GM21390 (cell line): ENCODE results near the gene PSMB10.

Source experiments
- ATAC-seq: cut with Tn5 transposase; IDR thresholded peaks from one replicate; pipeline ENCODE4 v1.9.1; 2021; ENCODE audit not compliant: unreplicated experiment

Gene PSMB10

DNA sequence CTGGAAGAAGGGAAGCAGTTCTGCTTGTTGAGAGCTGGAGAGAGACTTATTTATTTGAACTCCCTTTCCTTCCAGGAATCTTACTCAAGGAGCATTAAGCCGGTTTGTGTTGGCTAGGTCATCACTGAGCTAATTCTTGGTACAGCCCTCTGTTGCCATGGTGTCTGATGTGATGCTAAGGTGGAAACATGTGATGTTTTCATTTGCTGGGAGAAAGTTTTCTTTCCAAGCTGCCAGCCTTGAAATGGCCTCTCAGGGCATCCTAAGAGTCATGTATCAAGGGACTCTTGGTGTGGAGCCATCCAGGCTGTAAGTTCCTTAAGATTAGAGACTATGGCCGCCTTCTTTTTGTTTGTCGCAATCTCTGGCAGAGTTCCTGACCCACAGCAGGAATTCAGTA is 39.4 kb downstream of the PSMB10 start:
- no peak for ATAC-seq

DNA sequence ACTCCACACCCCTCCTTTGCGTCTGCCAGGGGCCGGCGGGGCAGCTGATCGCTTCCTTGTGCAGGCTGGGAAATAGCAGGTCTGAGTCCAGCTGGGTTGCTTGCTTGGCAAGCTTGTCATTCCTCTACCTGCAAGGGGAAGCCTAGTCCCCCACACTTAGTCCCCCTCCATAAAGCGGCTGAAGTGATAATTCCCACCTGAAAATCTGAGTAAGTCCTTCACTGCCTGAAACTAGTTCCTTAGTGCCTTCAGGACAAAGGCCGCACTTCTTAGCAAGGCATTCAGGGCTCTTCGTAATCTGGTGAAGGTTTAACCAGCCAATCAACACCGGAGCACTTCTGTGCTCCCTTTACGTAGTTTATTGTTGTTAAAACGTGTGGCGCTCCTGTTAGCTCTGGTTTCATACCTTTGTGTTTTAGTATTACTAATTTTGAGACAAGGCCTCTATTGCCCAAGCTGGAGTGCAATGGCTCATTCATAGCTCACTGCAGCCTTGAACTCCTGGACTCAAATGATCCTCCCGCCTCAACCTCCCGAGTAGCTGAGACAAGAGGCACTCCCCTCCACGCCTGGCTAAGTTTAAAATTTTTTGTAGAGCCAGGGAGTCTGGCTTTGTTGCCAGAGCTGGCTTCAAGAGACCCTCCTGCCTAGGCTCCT is 42.8 kb downstream of the PSMB10 start:
- no peak for ATAC-seq

DNA sequence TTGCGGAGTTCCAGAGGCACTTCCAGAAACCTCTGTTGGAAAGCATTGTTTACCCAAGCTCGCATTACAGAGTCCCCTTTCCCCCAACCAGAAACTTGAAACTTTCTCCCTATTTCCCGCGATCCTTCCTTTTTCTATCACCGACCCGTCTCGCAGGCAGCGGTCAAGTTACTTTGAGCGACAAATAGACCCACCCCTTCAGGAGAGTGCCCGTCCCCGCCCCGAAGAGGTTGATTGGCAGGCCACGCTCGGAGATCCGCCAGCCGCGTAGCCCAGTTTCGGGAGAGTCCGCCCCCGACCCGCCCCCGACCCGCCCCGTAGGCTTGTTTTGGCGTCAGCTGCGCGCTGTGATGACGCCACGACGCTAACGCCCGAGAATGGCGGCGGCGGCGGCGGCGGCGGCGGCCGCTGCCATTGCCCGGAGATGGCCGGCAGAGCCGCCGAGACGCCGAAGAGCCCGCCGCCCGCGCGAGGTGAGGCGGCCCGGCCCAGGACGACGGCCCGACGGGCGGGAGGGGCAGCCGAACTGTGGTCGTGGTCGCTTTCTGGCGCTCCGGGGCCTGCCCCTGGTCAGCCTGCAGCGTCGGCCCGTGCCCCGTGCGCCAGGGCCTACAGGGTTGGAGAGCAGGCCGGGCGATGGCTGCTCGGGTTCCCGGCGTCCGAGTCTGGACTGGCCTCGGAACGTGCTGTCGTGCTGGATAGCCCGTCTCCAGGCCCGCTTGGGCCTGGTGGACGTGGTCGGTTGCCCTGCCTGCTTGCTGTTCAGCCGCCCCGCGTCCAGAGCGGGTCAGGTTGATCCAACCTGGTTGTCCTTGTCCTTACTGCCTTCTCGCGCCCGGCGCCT is 43.5 kb downstream of the PSMB10 start, which contains the start of gene PSKH1:
Gene PSKH1, plus strand, starts transcription at position 356 of the 844 bp plus-strand sequence. CDS start 15,496 bp downstream, outside the sequence.
- ATAC-seq: peak; percentile 90

DNA sequence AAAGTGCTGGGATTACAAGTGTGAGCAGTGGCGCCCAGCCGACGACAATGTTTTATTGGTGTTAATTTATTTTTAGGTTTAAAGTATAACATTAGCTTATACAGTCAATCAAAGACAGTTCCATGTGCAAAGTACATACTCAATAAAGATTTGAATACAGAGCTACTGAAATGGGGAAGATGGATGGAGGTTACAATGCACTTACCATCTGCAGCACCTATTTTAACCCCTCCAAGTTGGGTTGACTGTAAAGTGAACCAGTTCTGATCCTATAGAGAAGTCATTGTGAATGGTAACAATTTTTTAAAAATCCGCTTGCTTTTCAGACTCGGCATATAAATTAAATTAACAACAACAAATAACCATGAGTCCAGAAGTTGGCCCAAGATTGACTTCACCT is 44.3 kb downstream of the PSMB10 start:
- no peak for ATAC-seq

DNA sequence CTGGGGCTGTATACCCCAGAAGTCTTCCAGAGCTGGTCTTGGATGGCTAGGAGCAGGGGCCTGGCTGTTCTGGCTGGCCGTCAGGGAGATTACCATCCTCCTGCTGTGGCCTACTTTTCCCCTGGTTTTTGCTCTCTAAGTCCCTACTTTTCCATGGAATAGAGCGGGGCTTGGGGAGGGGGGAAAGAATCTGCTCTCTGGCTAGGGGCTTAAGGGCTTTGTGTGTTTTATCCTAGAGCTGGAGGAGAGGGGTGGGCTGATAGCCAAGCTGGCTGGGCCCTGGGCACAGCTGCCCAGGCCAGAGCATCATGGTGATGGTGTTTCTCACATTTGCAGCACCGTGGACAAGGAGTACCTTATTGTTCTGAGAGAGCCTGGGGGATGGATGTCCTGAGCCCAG is 48.3 kb downstream of the PSMB10 start:
- ATAC-seq: no peak

DNA sequence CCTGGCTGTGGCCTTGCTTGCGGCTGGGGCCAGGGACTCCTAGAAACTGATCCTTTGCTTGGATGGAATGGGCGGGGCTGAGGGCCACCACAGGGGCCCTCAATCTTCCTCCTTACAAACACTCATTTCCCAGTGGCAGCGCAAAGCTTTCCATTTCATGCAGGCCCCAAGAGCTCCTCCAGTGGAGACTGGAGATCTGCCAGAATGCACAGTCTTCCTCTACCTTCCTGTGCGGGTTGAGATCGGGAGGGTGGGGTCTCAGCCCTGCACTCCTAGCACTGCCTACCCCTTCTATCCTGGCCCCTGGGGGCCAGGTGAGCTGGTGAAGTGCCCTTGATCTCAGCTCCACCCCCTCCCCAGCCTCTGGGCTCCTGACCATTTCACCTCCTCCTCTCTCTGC is 50.3 kb downstream of the PSMB10 start:
- no peak for ATAC-seq

DNA sequence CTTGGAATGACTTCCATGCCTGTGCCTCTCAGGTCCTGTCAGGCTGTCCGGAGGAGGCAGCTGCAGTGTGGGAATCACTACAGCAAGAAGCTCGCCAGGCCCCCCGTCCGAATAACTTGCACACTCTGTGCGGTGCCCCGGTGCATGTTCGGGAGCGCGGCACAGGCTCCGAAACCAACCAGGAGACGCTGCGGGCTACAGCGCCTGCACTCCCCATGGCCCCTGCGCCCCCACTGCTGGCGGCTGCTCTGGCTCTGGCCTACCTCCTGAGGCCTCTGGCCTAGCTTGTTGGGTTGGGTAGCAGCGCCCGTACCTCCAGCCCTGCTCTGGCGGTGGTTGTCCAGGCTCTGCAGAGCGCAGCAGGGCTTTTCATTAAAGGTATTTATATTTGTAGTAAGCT is 50.7 kb downstream of the PSMB10 start:
- no peak for ATAC-seq

DNA sequence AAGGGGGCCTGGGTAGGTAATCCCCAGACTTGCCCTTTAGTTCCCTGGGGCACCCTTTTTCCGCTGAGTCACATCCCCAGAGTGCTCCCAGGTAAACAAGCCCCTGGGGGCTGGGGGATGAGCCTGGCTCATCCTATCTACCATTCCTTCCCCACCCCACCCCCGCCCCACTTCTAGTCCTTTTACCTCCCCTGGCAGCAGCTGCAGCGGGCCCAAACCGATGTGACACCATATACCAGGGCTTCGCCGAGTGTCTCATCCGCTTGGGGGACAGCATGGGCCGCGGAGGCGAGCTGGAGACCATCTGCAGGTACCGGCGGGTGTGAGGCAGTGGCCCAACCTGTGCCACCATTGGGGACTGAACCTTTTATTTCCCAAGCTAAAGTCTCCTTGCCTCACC is 51.1 kb downstream of the PSMB10 start:
- ATAC-seq: no peak

DNA sequence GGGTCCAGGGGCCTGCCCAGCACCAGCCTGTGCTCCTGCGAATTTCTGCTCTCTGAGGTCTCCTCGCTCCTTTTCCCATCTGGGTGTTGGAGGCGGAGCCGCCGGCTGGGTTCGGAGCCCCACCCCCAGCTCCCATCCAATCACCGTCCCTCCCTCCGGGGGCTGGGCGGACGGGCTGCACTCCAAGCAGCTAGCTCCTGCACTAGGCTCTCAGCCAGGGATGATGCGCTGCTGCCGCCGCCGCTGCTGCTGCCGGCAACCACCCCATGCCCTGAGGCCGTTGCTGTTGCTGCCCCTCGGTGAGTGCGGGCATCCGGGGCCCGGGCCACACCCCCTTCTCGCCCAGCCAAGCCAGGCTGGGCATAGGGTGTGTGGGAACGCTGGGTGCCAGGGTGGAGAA is 52.0 kb downstream of the PSMB10 start, which contains the start of gene NRN1L:
Gene NRN1L, plus strand, starts transcription at position 202 of the 400 bp plus-strand sequence. Its CDS starts 19 bp downstream, at position 221.
- no peak for ATAC-seq
